ENCODE data around the gene ADCK2.
"Not testable (repeated sequence)": the region's sequence is repeated elsewhere in the genome, so short reads cannot be mapped to it uniquely, and the experiment has no call there.

Gene ADCK2

GRCh38 chr7:140672382-140673062 lies at the start of gene ADCK2:
ADCK2 (plus strand) TSS chr7:140672945; CDS start chr7:140673331, 386 bp downstream.
- peak; percentile 74 for DNase-seq

- DNase-seq, result no peak
These were observed 48.8 kb upstream of the ADCK2 start for GRCh38 chr7:140623980-140624379.

- DNase-seq, result no peak
These were observed 48.2 kb upstream of the ADCK2 start for GRCh38 chr7:140624392-140625191.

GRCh38 chr7:140625192-140625558 lies 47.6 kb upstream of the ADCK2 start:
- DNase-seq, result not testable (repeated sequence)

GRCh38 chr7:140625908-140626868 lies 46.6 kb upstream of the ADCK2 start:
- no peak for DNase-seq

GRCh38 chr7:140631021-140631420 lies 41.7 kb upstream of the ADCK2 start:
- no peak for DNase-seq

GRCh38 chr7:140631602-140632001 lies 41.1 kb upstream of the ADCK2 start:
- no peak for DNase-seq

GRCh38 chr7:140635345-140635744 lies 37.4 kb upstream of the ADCK2 start:
- no peak for DNase-seq

GRCh38 chr7:140635816-140636215 lies 36.9 kb upstream of the ADCK2 start:
- no peak for DNase-seq

GRCh38 chr7:140637400-140637799 lies 35.3 kb upstream of the ADCK2 start:
- no peak for DNase-seq

GRCh38 chr7:140638173-140638791 lies 34.5 kb upstream of the ADCK2 start:
- no peak for DNase-seq

- DNase-seq, result peak; percentile 45
These were observed 33.2 kb upstream of the ADCK2 start for GRCh38 chr7:140639366-140640053.

- DNase-seq, result peak; percentile 33
These were observed 32.6 kb upstream of the ADCK2 start for GRCh38 chr7:140640060-140640637.

GRCh38 chr7:140640727-140641523 lies 31.8 kb upstream of the ADCK2 start, which contains the start of gene DENND2A:
DENND2A (minus strand) TSS chr7:140640813; CDS start chr7:140602397, 38,416 bp downstream.
- DNase-seq, result peak; percentile 26

- no peak for DNase-seq
These were observed 31.1 kb upstream of the ADCK2 start for GRCh38 chr7:140641524-140642195.

GRCh38 chr7:140643416-140643815 lies 29.3 kb upstream of the ADCK2 start:
- no peak for DNase-seq

- not testable (repeated sequence) for DNase-seq
These were observed 28.0 kb upstream of the ADCK2 start for GRCh38 chr7:140644761-140645160.

- DNase-seq, result peak; percentile 35
These were observed 27.4 kb upstream of the ADCK2 start for GRCh38 chr7:140645166-140645900.

GRCh38 chr7:140646931-140647647 lies 25.7 kb upstream of the ADCK2 start:
- DNase-seq, result peak; percentile 46

Measured in stimulated activated CD4-positive, alpha-beta T cell treated with anti-CD3 and anti-CD28 coated beads, Interleukin-15, amount 100 ng/mL, for 24 hours (primary cell).